RWPE1 (cell line): ENCODE results near the gene SCGN.

Experiments used
- CTCF ChIA-PET: fragments of 350-600 bp; sonication (Branson Sonifier 250); formaldehyde crosslinking; extraction: SDS; loops from one replicate; lab custom pipeline; 2021; lab: Yijun Ruan, JAX
- POLR2A ChIA-PET: fragments of 400-600 bp; formaldehyde crosslinking; extraction: SDS; loops from one replicate; lab custom pipeline; 2020; ENCODE audit warnings: antibody characterized with exemption; ENCODE audit not compliant: low non-redundant PET; lab: Yijun Ruan, JAX
- DNase-seq: peaks from one replicate; pipeline ENCODE4 v3.0.0; 2012; ENCODE audit warnings: low spot score
- H3K27ac ChIP-seq: fragments of 450-650 bp; 2 replicates; pipeline ENCODE4 v1.5.1; 2017
- CTCF ChIP-seq: fragments of 450-650 bp; conservative IDR thresholded peaks from 2 replicates; pipeline ENCODE4 v1.5.1; 2017; ENCODE audit warnings: low read depth, mild to moderate bottlenecking

Gene SCGN

GRCh38 chr6:25613415-25613814 lies 38.6 kb upstream of the SCGN start:
- POLR2A ChIA-PET = no interaction called here
- no peak for DNase-seq
- H3K27ac ChIP-seq = no peak overlapping the region
- CTCF ChIA-PET = no interaction called here
- TF ChIP-seq CTCF = no peak

- H3K27ac ChIP-seq = no peak overlapping the region
- ChIA-PET POLR2A (no interaction called here), CTCF (no interaction called here)
- no peak for TF ChIP-seq CTCF
- DNase-seq = no peak
Observed at GRCh38 chr6:25614052-25614451, 38.0 kb upstream of the SCGN start.

- no peak for DNase-seq
- no peak for TF ChIP-seq CTCF
- POLR2A ChIA-PET = no interaction called here
- no peak overlapping the region for H3K27ac ChIP-seq
- CTCF ChIA-PET = interaction anchor here (0.7 kb wide), 1 partner anchor 985 kb away, joined by 3 read pairs; no protein-coding TSS in a partner anchor
Observed at GRCh38 chr6:25615471-25615870, 36.5 kb upstream of the SCGN start.

GRCh38 chr6:25617997-25618396 lies 34.0 kb upstream of the SCGN start:
- ChIA-PET POLR2A (no interaction called here), CTCF (interaction anchor here (0.6 kb wide), 2 partner anchors 116 to 374 kb away, joined by 3 to 5 read pairs; no protein-coding TSS in a partner anchor)
- DNase-seq = no peak
- TF ChIP-seq CTCF = no peak
- H3K27ac ChIP-seq = no peak overlapping the region

GRCh38 chr6:25619217-25619616 lies 32.8 kb upstream of the SCGN start:
- POLR2A ChIA-PET = no interaction called here
- CTCF ChIA-PET = no interaction called here

GRCh38 chr6:25620391-25620790 lies 31.6 kb upstream of the SCGN start:
- DNase-seq = no peak
- POLR2A ChIA-PET = no interaction called here
- TF ChIP-seq CTCF = no peak
- no peak overlapping the region for H3K27ac ChIP-seq
- CTCF ChIA-PET = no interaction called here

More at GRCh38 chr6:25619217-25619616, 32.8 kb upstream of the SCGN start:
- no peak for DNase-seq
- no peak overlapping the region for H3K27ac ChIP-seq
- TF ChIP-seq CTCF = no peak

GRCh38 chr6:25623065-25623464 lies 28.9 kb upstream of the SCGN start:
- TF ChIP-seq CTCF = no peak
- ChIA-PET POLR2A (no interaction called here), CTCF (no interaction called here)
- H3K27ac ChIP-seq = no peak overlapping the region
- DNase-seq = no peak
